Activated naive CD4-positive, alpha-beta T cell treated with anti-CD3 and anti-CD28 coated beads for 36 hours (primary cell): ENCODE measurements around the gene CENPM. TPM values are rescaled to one million over a fixed set of nuclear protein-coding genes. Genes with fewer than 3 reads are reported as not detected.

Experiments
- CTCF ChIA-PET: fragments of 350-600 bp; sonication (Branson Sonifier 250); formaldehyde crosslinking; loops from one replicate; lab custom pipeline; 2021; ENCODE audit warnings: antibody characterized with exemption; lab: Charles Lee
- DNase-seq: peaks from one replicate; pipeline ENCODE4 v3.0.0-alpha.2; 2020
- H3K27ac Mint-ChIP-seq: one replicate; pipeline ENCODE4 v1.8.0; 2021; ENCODE audit warnings: mild to moderate bottlenecking, mixed read lengths
- H3K27me3 Mint-ChIP-seq: one replicate; pipeline ENCODE4 v1.8.0; 2021; ENCODE audit warnings: low read depth, mixed read lengths
- H3K36me3 Mint-ChIP-seq: one replicate; pipeline ENCODE4 v1.8.0; 2021; ENCODE audit warnings: low read depth, mixed read lengths
- H3K4me1 Mint-ChIP-seq: one replicate; pipeline ENCODE4 v1.8.0; 2021; ENCODE audit warnings: low read depth, mixed read lengths
- H3K4me3 Mint-ChIP-seq: one replicate; pipeline ENCODE4 v1.8.0; 2021; ENCODE audit warnings: mild to moderate bottlenecking, moderate library complexity, mixed read lengths
- H3K9me3 Mint-ChIP-seq: one replicate; pipeline ENCODE4 v1.8.0; 2021; ENCODE audit warnings: mixed read lengths
- intact Hi-C: fragments of 100-400 bp; cut with micrococcal nuclease; formaldehyde crosslinking; loops from one replicate; pipeline ENCODE4 v1.15.1; 2023
- microRNA-seq: library from miRNA; unstranded; fragments of <30 nt; microRNA quantifications from one replicate; pipeline ENCODE4 v1.2.0, GENCODE V29; 2022; ENCODE audit warnings: borderline microRNAs expressed, borderline replicate concordance
- total RNA-seq, 2 experiments: library from RNA; stranded (reverse); gene quantifications; one replicate each; pipeline ENCODE4 v1.2.3, GENCODE V29; 2021

CENPM gene
- total RNA-seq, 2 experiments from 2014 or later, result 95.4 to 110 TPM

DNA sequence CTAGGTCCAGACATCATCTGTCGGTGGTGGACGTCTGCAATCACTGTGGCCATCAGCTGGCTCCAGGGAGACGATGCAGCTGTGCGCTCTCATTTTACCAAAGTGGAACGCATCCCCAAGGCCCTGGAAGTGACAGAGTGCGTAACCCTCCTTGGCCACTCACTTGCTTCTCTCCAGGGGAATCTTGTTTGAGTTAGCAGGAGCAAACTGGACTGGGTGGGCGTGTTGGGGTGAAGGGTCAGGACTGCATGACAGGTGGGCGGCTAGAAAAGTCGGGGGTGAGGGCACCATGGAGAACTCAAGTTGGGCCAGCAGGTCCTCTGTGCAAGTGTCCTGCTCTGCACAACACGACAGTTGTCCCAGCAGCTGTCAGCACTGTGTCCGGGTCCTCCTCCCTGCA lies 48.3 kb downstream of the CENPM start:
- intact Hi-C loops, result no loop called here
- CTCF ChIA-PET, result no interaction called here
- H3K36me3 Mint-ChIP-seq, result peaks cover 41% of the 10 kb centered on the region
- H3K27ac Mint-ChIP-seq, result peak overlapping the region; percentile 41
- H3K27me3 Mint-ChIP-seq, result no peaks in the 10 kb centered on the region
- H3K4me3 Mint-ChIP-seq, result no peak overlapping the region
- no peaks in the 10 kb centered on the region for H3K9me3 Mint-ChIP-seq
- H3K4me1 Mint-ChIP-seq, result no peaks in the 10 kb centered on the region
- DNase-seq, result no peak

GRCh38 chr22:41893591-41894375 lies 53.2 kb downstream of the CENPM start:
- Mint-ChIP-seq H3K27ac (no peak overlapping the region), H3K36me3 (peaks cover 49% of the 10 kb centered on the region)

DNA sequence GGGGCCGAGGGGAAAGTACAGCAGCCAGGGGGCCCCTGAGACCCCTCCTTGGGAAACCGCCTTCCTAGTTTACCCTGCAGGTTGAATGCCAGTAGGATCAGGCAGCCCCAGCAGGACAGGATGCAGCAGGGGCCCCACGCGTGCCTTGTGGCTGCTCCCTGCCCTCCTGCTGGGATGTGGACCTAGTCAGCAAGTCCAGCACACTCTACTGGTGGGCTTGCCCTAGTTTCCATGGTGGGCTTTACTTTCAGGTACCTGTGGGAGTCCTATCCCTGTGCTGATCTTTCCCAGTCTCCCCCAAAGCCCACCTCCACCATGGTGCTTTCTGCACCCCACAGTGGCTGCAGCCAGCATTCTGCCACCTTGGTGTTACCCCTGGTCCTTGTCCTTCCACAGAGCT lies 54.2 kb downstream of the CENPM start:
- intact Hi-C loops, result no loop called here
- Mint-ChIP-seq H3K27ac (peak overlapping the region; percentile 41), H3K27me3 (no peaks in the 10 kb centered on the region), H3K9me3 (no peaks in the 10 kb centered on the region), H3K4me1 (no peaks in the 10 kb centered on the region), H3K4me3 (no peak overlapping the region), H3K36me3 (peaks cover 52% of the 10 kb centered on the region)
- DNase-seq, result no peak
- CTCF ChIA-PET, result no interaction called here

More at GRCh38 chr22:41893591-41894375, 53.2 kb downstream of the CENPM start:
- CTCF ChIA-PET, result interaction anchor here (0.7 kb wide), 2 partner anchors 31 to 71 kb away, joined by 3 read pairs; no protein-coding TSS in a partner anchor
- Mint-ChIP-seq H3K9me3 (no peaks in the 10 kb centered on the region), H3K4me3 (no peak overlapping the region), H3K27me3 (no peaks in the 10 kb centered on the region), H3K4me1 (no peaks in the 10 kb centered on the region)
- intact Hi-C loops, result no loop called here
- DNase-seq, result no peak

- Mint-ChIP-seq H3K27me3 (no peaks in the 10 kb centered on the region), H3K4me3 (no peak overlapping the region), H3K4me1 (no peaks in the 10 kb centered on the region), H3K9me3 (no peaks in the 10 kb centered on the region), H3K36me3 (peaks cover 56% of the 10 kb centered on the region), H3K27ac (no peak overlapping the region)
- intact Hi-C loops, result no loop called here
- DNase-seq, result no peak
- CTCF ChIA-PET, result no interaction called here
Observed at GRCh38 chr22:41891407-41891806, 55.5 kb downstream of the CENPM start.

Small RNA genes within 50 kb of the gene (microRNA-seq; reads per million reads assigned to microRNA genes)
- 212 reads per million, percentile 69 among the genes with 10 or more reads in this experiment for gene MIR33A

Other genes starting within 250 kb of the CENPM start
- gene MEI1, start 247.6 kb downstream of the CENPM start, total RNA-seq, result 10 to 100 TPM; 28.4 to 28.8 TPM
- gene CCDC134, start 146.5 kb downstream of the CENPM start, total RNA-seq, result 10 to 100 TPM; 17.0 to 19.3 TPM
- gene SREBF2, start 114.0 kb downstream of the CENPM start, total RNA-seq, result 100 to 1,000 TPM; 143 to 147 TPM
- gene SHISA8, start 32.1 kb downstream of the CENPM start, total RNA-seq, result 1 to 10 TPM; 1.7 to 1.8 TPM
- gene TNFRSF13C, start 20.3 kb downstream of the CENPM start, total RNA-seq, result 1 to 10 TPM; 3.2 to 3.8 TPM
- 1 to 10 TPM; 1.0 to 1.5 TPM for gene SEPTIN3, start 22.3 kb upstream of the CENPM start, total RNA-seq
- under 1 TPM; 0.50 to 0.74 TPM for gene WBP2NL, start 51.6 kb upstream of the CENPM start, total RNA-seq
- 10 to 100 TPM; 14.6 to 15.9 TPM for gene NAGA, start 123.7 kb upstream of the CENPM start, total RNA-seq
- gene PHETA2, start 127.1 kb upstream of the CENPM start, total RNA-seq, result under 1 TPM; 0.74 to 0.86 TPM
- gene SMDT1, start 132.5 kb upstream of the CENPM start, total RNA-seq, result 10 to 100 TPM; 50.2 to 56.2 TPM
- gene NDUFA6, start 143.6 kb upstream of the CENPM start, total RNA-seq, result 100 to 1,000 TPM; 122 to 126 TPM
- 1 to 10 TPM in 1 of 2 experiments, under 1 TPM in 1; 0.89 to 1.4 TPM for gene CYP2D6, start 183.7 kb upstream of the CENPM start, total RNA-seq